Fibroblast of the conjunctiva (primary cell): ENCODE data around the gene NDUFB3.

Experiments used
- DNase-seq: peaks from one replicate; pipeline ENCODE4 v3.0.0-alpha.2; 2010; ENCODE audit warnings: low read depth

Gene NDUFB3

GRCh38 chr2:201128933-201129505, 57.2 kb downstream of the NDUFB3 start:
- no peak for DNase-seq

DNA sequence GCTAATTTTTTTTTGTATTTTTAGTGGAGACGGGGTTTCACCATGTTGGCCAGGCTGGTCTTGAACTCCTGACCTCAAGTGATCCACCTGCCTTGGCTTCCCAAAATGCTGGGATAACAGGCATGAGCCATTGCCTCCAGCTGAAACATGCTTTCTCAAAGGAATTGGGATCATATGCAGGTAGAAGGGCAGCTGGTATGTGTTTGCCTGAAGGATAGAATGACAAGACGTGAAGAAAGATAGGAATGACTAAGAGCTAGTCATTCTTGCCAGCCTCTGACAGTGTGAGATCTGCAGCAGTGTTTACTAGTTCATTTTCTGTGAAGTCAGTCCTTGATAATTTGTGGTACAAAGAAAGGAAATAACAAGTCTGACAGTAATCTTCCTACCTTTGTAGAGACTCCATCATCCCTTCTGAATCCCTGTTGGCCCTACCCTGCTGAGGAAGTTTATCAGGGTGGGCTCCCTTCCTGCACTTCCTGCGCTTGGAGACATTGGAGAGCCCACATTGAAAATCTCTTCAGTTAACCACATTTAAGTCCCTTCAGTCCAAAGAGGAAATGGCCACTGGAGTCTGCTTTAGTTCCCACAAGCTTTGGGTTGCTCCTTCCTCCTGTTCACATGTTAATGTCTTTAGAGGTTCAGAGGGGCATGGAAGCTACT, 58.9 kb downstream of the NDUFB3 start:
- DNase-seq = no peak

DNA sequence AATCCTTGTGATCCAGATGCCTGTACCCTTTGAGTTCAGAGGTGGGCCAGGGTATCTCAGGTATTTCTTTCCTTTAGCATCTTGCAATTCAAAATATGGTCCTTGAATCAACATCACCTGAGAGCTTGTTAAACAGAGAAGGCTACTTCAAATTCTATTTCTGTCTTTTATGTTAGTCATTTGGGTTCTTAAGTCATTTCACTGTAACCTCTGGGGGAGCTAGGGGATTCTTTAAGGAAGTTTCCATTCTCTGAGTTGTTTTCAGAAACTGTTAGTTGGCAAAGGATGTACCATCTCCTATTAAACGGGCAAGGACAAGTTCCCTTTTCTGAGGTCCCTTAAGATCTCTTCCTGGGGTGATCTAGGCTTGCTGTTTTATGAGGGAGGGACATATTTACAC, 60.7 kb downstream of the NDUFB3 start:
- no peak for DNase-seq
